PFSK-1 (cell line): ENCODE measurements around the gene TMC5.

Experiments
- FOXP2 ChIP-seq: optimal IDR thresholded peaks from 2 replicates; pipeline ENCODE3; 2011; ENCODE audit warnings: borderline replicate concordance, control low read depth, inconsistent platforms; ENCODE audit not compliant: insufficient read depth; ENCODE audit errors: extremely low read length, extremely low read depth
- POLR2AphosphoS5 ChIP-seq: IDR thresholded peaks from 2 replicates; pipeline ENCODE4 v1.6.1; 2012; ENCODE audit warnings: low read depth, mild to moderate bottlenecking, control low read depth, low read length, moderate library complexity
- SIN3A ChIP-seq: IDR thresholded peaks from 2 replicates; pipeline ENCODE4 v1.6.1; 2012; ENCODE audit warnings: mild to moderate bottlenecking, low read length, moderate library complexity, borderline replicate concordance; ENCODE audit not compliant: insufficient read depth
- TAF1 ChIP-seq: IDR thresholded peaks from 2 replicates; pipeline ENCODE4 v1.6.1; 2012; ENCODE audit warnings: low read length, control low read depth, borderline replicate concordance; ENCODE audit not compliant: insufficient read depth
- TF ChIP-seq, protein P1 (sequence below), 2 experiments: IDR thresholded peaks; 2 replicates each; pipeline versions ENCODE4 v1.6.1 to v1.8.0; 2011 to 2012; ENCODE audit warnings: low read depth in 2 of 2, low read length in 2 of 2, control low read depth in 1 of 2, inconsistent platforms in 1 of 2, mild to moderate bottlenecking in 1 of 2, moderate library complexity in 1 of 2; ENCODE audit not compliant: insufficient read depth in 1 of 2

Gene TMC5

DNA sequence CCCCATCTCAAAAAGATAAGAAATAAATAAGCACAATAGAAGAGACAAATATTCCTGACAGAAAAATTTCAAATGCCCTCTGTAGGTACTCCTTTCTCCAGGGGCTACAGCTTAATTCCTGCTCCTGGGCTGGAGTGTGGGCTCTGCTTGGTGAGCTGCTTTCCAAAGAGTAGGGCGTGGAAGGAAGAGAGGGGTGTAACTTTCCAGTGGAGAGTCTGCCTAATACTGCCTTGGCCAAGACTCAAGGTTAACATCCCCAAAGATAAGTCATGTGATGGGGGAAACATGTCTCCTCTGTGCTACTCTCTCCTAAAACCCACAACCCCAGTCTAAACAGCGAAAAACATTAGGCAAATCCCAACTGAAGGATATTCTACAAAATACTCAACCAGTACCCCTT lies 42.7 kb downstream of the TMC5 start:
- TF ChIP-seq TAF1, result no peak
- no peak for TF ChIP-seq FOXP2
- TF ChIP-seq, protein P1, sequence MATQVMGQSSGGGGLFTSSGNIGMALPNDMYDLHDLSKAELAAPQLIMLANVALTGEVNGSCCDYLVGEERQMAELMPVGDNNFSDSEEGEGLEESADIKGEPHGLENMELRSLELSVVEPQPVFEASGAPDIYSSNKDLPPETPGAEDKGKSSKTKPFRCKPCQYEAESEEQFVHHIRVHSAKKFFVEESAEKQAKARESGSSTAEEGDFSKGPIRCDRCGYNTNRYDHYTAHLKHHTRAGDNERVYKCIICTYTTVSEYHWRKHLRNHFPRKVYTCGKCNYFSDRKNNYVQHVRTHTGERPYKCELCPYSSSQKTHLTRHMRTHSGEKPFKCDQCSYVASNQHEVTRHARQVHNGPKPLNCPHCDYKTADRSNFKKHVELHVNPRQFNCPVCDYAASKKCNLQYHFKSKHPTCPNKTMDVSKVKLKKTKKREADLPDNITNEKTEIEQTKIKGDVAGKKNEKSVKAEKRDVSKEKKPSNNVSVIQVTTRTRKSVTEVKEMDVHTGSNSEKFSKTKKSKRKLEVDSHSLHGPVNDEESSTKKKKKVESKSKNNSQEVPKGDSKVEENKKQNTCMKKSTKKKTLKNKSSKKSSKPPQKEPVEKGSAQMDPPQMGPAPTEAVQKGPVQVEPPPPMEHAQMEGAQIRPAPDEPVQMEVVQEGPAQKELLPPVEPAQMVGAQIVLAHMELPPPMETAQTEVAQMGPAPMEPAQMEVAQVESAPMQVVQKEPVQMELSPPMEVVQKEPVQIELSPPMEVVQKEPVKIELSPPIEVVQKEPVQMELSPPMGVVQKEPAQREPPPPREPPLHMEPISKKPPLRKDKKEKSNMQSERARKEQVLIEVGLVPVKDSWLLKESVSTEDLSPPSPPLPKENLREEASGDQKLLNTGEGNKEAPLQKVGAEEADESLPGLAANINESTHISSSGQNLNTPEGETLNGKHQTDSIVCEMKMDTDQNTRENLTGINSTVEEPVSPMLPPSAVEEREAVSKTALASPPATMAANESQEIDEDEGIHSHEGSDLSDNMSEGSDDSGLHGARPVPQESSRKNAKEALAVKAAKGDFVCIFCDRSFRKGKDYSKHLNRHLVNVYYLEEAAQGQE (IDR thresholded peaks at IDR 0.05; ENCODE audit: insufficient read depth in 1 of 2, low read depth in 2 of 2, low read length in 2 of 2), result no peak
- TF ChIP-seq SIN3A, result no peak
- no peak for TF ChIP-seq POLR2AphosphoS5

DNA sequence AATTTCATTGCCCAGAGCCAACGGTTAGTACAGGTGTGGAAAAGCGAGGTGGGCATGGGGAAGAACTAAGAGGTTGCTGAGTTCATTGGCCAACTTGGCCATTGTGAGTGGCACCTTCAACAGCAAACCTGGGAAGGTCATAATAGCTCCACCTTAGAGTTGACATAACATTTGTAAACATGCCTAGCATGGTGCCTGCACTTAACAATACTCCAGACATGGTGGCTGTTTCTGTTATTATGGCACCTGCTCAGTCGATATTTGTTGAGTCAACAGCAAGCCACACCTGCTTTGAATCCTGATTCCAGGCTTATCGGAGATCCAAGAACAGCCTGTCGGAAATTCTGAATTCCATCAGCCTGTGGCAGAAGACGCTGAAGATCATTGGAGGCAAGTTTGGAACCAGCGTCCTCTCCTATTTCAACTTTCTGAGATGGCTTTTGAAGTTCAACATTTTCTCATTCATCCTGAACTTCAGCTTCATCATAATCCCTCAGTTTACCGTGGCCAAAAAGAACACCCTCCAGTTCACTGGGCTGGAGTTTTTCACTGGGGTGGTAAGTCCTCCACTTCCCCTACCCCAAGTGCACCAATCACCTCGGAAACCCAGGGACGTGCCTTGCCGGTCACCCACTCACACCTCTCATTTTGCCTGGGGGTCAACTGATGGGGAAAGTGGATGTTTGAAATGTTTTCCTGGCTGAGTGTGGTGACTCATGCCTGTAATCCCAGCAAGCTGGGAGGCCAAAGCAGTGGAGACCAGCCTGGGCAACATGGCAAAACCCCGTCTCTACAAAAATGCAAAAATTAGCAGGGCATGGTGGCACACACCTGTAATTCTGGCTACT lies 46.0 kb downstream of the TMC5 start:
- no peak for TF ChIP-seq TAF1
- TF ChIP-seq, protein P1 (IDR thresholded peaks at IDR 0.05; ENCODE audit: insufficient read depth in 1 of 2, low read depth in 2 of 2, low read length in 2 of 2), result no peak

DNA sequence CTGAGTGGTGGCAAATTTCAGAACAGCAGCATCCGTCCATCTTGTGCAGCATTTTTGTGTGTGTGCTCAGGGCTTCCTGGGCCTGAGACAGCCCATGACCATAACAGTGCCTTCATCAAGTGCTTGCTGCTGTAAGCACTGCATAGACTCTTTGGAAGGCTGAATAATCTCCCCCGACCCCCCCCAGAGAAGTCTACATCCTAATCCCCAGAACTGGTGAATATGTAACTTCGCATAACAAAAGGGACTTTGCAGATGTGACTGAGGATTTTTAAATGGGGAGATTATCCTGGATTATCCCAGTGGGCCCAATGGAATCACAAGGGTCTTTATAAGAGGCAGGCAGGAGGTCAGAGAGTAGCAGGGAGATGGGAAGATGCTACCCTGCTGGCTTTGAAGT lies 50.6 kb downstream of the TMC5 start:
- TF ChIP-seq, protein P1 (IDR thresholded peaks at IDR 0.05; ENCODE audit: insufficient read depth in 1 of 2, low read depth in 2 of 2, low read length in 2 of 2), result no peak
- TF ChIP-seq TAF1 (no peak), POLR2AphosphoS5 (no peak), FOXP2 (no peak), SIN3A (no peak)

DNA sequence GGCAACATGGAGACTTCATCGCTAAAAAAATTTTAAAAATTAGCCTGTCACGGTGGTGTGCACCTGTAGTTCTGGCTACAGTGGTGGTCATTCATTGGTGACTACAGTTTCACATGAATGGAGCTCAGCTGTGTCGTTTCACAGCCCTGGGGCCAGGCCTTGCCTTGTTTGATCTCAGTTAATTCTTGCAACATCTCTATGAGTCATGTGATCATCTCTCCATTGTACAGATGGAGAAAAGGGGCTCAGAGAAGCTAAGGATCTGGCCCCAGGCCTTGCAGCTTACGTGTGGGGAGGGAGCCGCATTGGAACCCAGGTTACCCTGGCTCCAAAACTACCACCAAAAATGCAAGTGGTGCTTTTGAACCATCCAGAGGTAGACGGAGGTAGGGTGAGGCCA lies 54.8 kb downstream of the TMC5 start:
- TF ChIP-seq, protein P1 (IDR thresholded peaks at IDR 0.05; ENCODE audit: insufficient read depth in 1 of 2, low read depth in 2 of 2, low read length in 2 of 2), result no peak
- TF ChIP-seq TAF1, result no peak
- TF ChIP-seq SIN3A, result no peak
- TF ChIP-seq FOXP2, result no peak
- TF ChIP-seq POLR2AphosphoS5, result no peak

DNA sequence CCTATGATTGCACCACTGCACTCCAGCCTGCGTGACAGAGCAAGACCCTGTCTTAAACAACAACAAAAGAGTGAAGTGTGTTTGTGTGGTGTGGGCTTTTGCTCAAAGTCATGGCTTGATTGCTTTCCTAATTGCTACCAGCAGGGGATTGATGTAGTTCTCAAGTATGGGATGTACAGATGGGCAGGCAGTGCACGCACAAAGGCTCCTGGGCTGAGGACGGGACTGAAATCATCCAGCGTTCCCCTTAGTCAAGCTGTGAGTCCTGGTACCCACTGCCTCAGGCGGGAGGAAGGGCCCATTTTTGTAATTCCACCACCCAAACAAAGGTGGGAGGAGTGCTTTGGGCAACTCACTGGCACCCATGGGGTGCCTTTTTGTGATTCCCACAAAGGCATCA lies 56.9 kb downstream of the TMC5 start:
- TF ChIP-seq SIN3A (no peak), FOXP2 (no peak), POLR2AphosphoS5 (no peak), TAF1 (no peak)
- TF ChIP-seq, protein P1 (IDR thresholded peaks at IDR 0.05; ENCODE audit: insufficient read depth in 1 of 2, low read depth in 2 of 2, low read length in 2 of 2), result no peak
